Activated T-cell treated with anti-CD3 and anti-CD28 coated beads for 48 hours (primary cell): ENCODE results near the gene TTC28.
"Not testable (repeated sequence)": the region's sequence is repeated elsewhere in the genome, so short reads cannot be mapped to it uniquely, and the experiment has no call there.

Source experiments
- DNase-seq: peaks from one replicate; pipeline ENCODE4 v3.0.0-alpha.2; 2020; ENCODE audit warnings: low read depth

TTC28 gene

DNA sequence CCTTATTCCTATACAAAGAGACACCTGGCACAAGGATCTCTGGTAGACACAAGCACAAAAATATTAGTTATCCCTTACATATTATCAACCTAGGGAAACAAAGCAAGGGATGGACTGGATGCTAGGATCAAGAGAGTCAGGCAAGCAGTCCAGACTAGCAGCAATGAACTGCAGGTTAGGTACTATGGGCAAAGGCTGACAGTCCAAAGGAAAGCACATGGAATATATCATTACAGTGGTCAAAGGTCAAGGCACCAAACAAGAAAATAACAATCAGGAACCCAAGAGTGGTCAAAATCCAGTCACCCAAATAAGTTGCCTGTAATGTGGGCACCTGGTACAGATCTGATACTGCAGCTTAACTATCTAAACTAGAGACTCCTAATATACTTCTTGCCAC lies 77.7 kb downstream of the TTC28 start:
- no peak for DNase-seq

DNA sequence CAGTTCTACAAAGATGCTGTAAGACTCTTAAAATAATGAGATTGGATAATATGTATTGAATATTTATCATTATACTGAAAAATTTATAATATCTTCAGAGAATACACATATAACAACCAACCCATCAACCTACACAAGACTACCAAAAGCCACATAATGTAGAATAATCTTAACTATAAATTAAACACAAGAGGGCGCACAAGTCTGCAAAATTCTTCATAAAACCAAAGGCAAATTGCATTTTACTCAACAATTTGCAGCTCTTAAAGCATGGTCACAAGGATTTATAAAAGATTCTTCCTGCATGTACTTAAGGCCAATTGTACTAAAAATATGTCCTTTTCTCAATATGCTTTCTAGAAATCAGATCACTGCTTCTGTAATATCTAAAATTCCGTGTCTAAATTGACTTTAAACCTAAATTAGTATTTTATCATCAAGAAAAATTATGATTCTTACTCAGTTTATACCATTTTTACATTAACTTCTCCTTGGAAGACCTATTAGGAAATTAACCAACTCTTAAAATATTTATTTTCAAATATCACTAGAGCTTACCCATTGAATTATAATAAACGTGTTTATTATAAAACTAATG lies 79.0 kb downstream of the TTC28 start:
- DNase-seq, result no peak

GRCh38 chr22:28599693-28600092 lies 79.9 kb downstream of the TTC28 start:
- no peak for DNase-seq

- no peak for DNase-seq
Observed at GRCh38 chr22:28597665-28598064, 82.0 kb downstream of the TTC28 start.

DNA sequence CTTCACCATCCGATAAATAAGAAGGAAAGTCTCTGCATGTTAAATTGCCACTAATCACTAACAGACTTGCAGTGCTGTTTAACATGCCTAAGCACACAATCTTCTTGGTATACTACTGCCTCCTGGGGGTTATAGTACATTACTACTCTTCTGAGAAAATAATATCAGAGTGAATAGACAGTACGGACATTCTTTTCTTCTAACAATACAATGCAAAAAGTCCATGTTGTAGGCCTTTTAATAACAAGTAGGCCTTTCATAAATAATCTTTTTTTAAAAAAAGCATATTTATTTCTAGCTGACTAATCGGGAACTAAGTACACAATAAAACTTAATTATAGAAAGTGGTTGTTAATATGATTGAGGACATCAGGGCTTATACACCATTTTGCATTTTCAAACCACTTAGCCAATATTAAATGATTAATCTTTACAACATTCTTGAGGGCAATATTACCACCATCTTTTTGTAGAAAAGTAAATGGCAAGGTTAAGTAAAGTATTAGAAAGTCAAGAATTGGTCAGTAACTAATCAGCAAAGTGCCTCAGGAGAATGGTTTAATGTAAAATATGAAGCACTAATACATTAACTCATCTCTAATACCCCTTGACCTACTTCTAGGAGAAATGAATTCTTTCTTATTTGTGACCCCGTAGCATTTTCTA lies 84.7 kb downstream of the TTC28 start:
- no peak for DNase-seq

GRCh38 chr22:28594076-28594796 lies 85.4 kb downstream of the TTC28 start:
- DNase-seq, result no peak

GRCh38 chr22:28593299-28593698 lies 86.3 kb downstream of the TTC28 start:
- DNase-seq, result no peak

GRCh38 chr22:28589102-28589750 lies 90.4 kb downstream of the TTC28 start:
- DNase-seq, result no peak

- DNase-seq, result no peak
Observed at GRCh38 chr22:28585324-28585723, 94.3 kb downstream of the TTC28 start.

DNA sequence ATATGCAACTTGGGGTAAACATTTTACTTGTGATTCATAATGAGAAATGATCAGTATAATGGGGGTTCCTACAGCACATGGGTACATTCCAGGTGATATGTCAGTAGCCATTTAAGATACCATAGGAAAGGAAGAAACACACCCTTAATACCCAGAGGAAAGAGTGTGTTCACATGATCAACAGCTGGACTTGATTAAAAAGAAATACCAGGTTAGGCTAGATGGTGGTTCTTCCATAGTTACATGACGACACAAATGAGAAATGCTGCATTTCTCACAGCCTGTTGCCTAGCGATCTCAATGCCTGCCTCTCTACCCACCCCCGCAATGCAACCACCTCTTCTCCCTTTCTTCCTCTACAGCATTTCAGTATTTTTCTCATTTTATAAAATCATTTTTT lies 96.8 kb downstream of the TTC28 start:
- DNase-seq, result no peak

DNA sequence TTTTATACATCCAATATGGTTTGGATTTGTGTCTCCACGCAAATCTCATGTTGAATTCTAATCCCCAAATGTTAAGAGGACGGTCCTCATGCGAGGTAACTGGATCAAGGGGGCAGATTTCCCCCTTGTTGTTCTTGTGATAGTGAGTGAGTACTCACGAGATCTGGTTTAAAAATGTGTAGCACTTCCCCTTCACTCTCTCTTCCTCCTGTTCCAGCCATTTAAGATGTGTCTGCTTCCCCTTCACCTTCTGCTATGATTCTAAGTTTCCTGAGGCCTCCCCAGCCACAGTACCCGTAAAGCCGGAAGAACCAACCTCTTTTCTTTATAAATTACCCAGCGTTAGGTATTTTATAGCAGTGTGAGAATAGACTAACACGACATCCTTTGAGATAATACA lies 98.6 kb downstream of the TTC28 start:
- no peak for DNase-seq

GRCh38 chr22:28576162-28576561 lies 103.5 kb downstream of the TTC28 start:
- no peak for DNase-seq

DNA sequence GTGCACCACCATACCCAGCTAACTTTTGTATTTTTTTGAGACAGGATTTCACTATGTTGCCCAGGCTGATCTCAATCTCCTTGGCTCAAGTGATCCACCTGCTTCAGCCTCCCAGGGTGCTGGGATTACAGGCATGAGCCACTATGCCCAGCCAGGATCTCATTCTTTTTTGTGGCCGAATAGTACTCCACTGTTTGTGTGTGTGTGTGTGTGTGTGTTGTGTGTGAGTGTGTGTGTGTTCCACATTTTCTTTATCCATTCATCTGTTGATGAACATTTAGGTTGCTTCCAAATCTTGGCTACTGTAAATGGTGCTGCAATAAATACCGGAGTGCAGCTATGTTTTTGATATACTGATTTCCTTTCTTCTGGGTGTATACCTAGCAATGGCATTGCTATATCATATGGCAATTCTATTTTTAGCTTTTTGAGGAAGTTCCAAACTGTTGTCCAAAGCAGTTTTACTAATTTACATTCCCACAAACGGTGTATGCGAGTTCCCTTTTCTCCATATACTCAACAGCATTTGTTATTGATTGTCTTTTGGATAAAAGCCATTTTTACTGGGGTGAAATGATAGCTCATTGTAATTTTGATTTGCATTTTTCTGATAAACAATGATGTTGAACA lies 105.4 kb downstream of the TTC28 start:
- DNase-seq, result no peak

DNA sequence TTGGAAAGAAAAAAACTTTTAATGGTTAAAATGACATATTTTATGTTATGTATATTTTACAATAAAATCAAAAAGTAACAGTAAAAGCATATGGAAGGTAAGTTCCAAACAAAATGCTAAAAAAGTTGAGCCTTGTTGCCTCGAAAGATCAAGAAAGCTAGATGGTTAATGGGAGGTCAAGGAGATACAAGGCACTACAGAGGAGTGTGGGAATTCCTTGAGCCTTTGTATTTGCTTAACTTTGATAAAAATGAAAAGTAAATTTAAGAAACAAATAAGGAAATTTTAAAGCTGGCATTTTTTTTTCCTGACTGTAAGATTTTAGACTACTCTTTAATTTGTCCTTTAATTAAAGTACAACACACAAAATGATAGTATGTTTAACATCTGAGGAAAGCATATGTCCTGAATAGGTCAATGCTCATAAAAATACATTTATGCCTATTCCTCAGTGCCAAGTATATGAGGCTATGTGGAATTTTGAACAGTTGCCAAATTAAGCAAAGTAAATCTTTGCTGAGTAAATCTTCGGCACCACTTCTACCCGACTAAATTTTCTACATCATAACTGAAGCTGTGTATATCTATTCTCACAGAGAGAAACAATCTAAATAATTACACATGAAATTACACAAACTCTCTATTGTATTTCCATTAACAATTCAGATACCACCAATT lies 108.8 kb downstream of the TTC28 start:
- DNase-seq, result no peak

- DNase-seq, result not testable (repeated sequence)
Observed at GRCh38 chr22:28568974-28569373, 110.7 kb downstream of the TTC28 start.

DNA sequence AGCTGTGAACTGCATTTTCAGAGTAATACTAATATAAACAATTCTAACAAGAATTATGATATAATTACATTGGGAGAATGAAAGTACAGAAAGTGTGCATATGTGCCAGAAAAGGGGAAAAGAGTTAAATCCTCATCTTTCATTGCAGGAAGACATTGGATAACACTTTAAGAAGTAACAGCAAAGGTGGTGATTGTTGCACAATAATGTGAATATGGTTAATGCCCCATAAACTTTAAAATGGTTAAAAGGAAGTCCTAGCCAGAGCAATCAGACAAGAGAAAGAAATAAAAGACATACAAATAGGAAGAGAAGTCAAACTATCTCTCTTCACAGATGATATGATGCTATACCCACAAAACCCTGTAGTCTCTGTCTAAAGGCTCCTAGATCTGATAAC lies 111.5 kb downstream of the TTC28 start:
- DNase-seq, result no peak

- not testable (repeated sequence) for DNase-seq
Observed at GRCh38 chr22:28566920-28567499, 112.6 kb downstream of the TTC28 start.

- no peak for DNase-seq
Observed at GRCh38 chr22:28563636-28564035, 116.0 kb downstream of the TTC28 start.

GRCh38 chr22:28562324-28562723 lies 117.3 kb downstream of the TTC28 start:
- DNase-seq, result no peak

GRCh38 chr22:28560743-28561101 lies 118.9 kb downstream of the TTC28 start:
- DNase-seq, result not testable (repeated sequence)

- DNase-seq, result no peak
Observed at GRCh38 chr22:28560046-28560742, 119.4 kb downstream of the TTC28 start.
